Body of pancreas (tissue), 4 donors: ENCODE results near the gene TMEM106C.

Source experiments
- POLR2A ChIP-seq, 3 donors: fragments of 450-650 bp; IDR thresholded peaks; one replicate each; pipeline ENCODE4 v1.6.1; 2016; ENCODE audit warnings: antibody characterized with exemption in 3 of 3, mild to moderate bottlenecking in 2 of 3
- TF ChIP-seq, protein P1 (sequence below), 7 experiments: fragments of 450-650 bp in 4 of 7; fragments of 200-600 bp in 3 of 7; sonication (generic) in 3 of 7; IDR thresholded peaks; one replicate each; pipeline ENCODE4 v1.5.1; 2016 to 2019; ENCODE audit warnings: antibody characterized with exemption in 7 of 7

- TF ChIP-seq, protein P1, sequence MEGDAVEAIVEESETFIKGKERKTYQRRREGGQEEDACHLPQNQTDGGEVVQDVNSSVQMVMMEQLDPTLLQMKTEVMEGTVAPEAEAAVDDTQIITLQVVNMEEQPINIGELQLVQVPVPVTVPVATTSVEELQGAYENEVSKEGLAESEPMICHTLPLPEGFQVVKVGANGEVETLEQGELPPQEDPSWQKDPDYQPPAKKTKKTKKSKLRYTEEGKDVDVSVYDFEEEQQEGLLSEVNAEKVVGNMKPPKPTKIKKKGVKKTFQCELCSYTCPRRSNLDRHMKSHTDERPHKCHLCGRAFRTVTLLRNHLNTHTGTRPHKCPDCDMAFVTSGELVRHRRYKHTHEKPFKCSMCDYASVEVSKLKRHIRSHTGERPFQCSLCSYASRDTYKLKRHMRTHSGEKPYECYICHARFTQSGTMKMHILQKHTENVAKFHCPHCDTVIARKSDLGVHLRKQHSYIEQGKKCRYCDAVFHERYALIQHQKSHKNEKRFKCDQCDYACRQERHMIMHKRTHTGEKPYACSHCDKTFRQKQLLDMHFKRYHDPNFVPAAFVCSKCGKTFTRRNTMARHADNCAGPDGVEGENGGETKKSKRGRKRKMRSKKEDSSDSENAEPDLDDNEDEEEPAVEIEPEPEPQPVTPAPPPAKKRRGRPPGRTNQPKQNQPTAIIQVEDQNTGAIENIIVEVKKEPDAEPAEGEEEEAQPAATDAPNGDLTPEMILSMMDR (IDR thresholded peaks at IDR 0.05): peak; percentile 97 to 99 (median 99)
- peak; percentile 28 to 73 (median 71) for TF ChIP-seq POLR2A (IDR thresholded peaks at IDR 0.05)
Observed at GRCh38 chr12:47963340-47964040, at the start of gene TMEM106C.
